ENCODE results near the gene SENP2.
"Not testable (repeated sequence)": the region's sequence is repeated elsewhere in the genome, so short reads cannot be mapped to it uniquely, and the experiment has no call there.

SENP2 gene

GRCh38 chr3:185575108-185575869 is 10.8 kb upstream of the SENP2 start:
- H3K27me3 ChIP-seq; H3K27ac ChIP-seq; H3K4me1 ChIP-seq (ENCODE audit: control insufficient read depth in 1 of 2, insufficient read depth in 1 of 2, low read depth in 1 of 2, low read length in 1 of 2); H3K4me3 ChIP-seq (ENCODE audit: low read depth in 1 of 2, low read length in 1 of 2); H3K36me3 ChIP-seq; H3K9me3 ChIP-seq: not testable (repeated sequence)
- TF ChIP-seq, protein P1, sequence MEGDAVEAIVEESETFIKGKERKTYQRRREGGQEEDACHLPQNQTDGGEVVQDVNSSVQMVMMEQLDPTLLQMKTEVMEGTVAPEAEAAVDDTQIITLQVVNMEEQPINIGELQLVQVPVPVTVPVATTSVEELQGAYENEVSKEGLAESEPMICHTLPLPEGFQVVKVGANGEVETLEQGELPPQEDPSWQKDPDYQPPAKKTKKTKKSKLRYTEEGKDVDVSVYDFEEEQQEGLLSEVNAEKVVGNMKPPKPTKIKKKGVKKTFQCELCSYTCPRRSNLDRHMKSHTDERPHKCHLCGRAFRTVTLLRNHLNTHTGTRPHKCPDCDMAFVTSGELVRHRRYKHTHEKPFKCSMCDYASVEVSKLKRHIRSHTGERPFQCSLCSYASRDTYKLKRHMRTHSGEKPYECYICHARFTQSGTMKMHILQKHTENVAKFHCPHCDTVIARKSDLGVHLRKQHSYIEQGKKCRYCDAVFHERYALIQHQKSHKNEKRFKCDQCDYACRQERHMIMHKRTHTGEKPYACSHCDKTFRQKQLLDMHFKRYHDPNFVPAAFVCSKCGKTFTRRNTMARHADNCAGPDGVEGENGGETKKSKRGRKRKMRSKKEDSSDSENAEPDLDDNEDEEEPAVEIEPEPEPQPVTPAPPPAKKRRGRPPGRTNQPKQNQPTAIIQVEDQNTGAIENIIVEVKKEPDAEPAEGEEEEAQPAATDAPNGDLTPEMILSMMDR (IDR thresholded peaks at IDR 0.05): peak; percentile 65

DNA sequence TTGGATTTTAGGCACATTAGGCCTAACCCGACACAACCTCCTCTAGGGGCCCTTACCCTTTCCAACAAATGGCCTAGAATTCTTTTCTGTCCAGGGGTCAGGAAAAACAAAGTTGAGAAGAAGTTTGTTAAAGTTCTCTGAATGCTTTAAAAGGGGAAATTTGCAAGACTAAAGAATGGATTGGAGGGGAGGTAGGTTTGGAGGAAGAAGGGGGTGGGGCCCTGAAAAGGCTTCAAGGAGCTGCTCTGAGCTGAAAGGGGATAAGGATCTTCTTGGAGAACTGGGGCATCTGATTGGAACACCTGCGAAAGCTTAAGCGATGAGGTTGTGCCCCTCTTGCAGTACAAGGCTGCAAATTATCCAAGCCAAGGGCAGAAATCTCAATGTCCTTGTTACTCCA is 3.9 kb upstream of the SENP2 start:
- Histone ChIP-seq H3K27ac (no peak overlapping the region), H3K36me3 (no peaks in the 10 kb centered on the region), H3K9me3 (no peaks in the 10 kb centered on the region), H3K4me1 (ENCODE audit: control insufficient read depth in 1 of 2, insufficient read depth in 1 of 2, low read depth in 1 of 2, low read length in 1 of 2) (peaks cover 15 to 16% of the 10 kb centered on the region in 2 experiments), H3K4me3 (ENCODE audit: low read depth in 1 of 2, low read length in 1 of 2) (no peak overlapping the region), H3K27me3 (no peaks in the 10 kb centered on the region)
- TF ChIP-seq, protein P1 (IDR thresholded peaks at IDR 0.05): no peak

GRCh38 chr3:185582871-185583270 is 3.2 kb upstream of the SENP2 start:
- H3K27me3 ChIP-seq: no peaks in the 10 kb centered on the region
- no peak overlapping the region for H3K4me3 ChIP-seq (ENCODE audit: low read depth in 1 of 2, low read length in 1 of 2)
- no peak overlapping the region for H3K27ac ChIP-seq
- H3K4me1 ChIP-seq (ENCODE audit: control insufficient read depth in 1 of 2, insufficient read depth in 1 of 2, low read depth in 1 of 2, low read length in 1 of 2): peaks cover 17 to 18% of the 10 kb centered on the region in 2 experiments
- H3K9me3 ChIP-seq: no peaks in the 10 kb centered on the region
- H3K36me3 ChIP-seq: no peaks in the 10 kb centered on the region
- TF ChIP-seq, protein P1 (IDR thresholded peaks at IDR 0.05): no peak

DNA sequence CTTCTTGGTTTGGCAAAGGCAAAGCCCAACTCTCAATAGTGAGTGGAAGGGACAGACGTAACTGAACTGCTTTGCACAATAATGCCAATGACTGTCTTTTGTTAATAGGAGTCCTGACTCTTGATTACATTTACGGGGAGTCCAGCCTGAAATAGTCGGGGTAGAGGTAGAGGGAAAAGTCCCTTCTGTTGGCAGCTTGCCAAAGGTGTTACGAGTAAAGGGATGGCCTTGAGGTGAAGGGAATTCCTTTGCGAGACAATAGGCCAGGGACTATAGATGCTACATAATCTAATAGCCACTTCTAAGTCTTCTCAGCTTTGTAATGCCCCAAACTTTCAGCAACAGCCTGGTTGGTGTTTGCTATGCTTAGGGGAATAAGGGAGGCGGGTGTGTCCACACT is 2.2 kb upstream of the SENP2 start:
- Histone ChIP-seq H3K27ac (no peak overlapping the region), H3K4me3 (ENCODE audit: low read depth in 1 of 2, low read length in 1 of 2) (no peak overlapping the region), H3K9me3 (no peaks in the 10 kb centered on the region), H3K36me3 (no peaks in the 10 kb centered on the region), H3K27me3 (no peaks in the 10 kb centered on the region), H3K4me1 (ENCODE audit: control insufficient read depth in 1 of 2, insufficient read depth in 1 of 2, low read depth in 1 of 2, low read length in 1 of 2) (peaks cover 18 to 24% of the 10 kb centered on the region in 2 experiments)
- TF ChIP-seq, protein P1 (IDR thresholded peaks at IDR 0.05): no peak

DNA sequence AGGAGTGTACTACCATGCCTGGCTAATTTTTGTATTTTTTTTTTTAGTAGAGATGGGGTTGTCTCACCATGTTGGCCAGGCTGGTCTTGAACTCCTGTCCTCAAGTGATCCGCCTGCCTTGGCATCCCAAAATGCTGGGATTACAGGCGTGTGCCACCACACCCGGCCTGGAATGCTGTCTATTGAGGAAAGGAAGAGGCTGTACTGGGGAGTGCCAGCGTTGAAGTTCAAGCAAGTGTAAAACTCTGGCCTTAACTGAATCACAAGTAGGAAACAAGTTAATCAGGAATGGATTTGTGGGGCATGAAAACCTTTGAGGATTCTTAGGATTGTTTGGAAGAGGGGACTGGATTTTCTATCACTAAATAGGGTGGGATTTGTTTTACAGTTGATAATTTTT is 1.4 kb upstream of the SENP2 start:
- TF ChIP-seq, protein P1 (IDR thresholded peaks at IDR 0.05): no peak
- H3K4me1 ChIP-seq (ENCODE audit: control insufficient read depth in 1 of 2, insufficient read depth in 1 of 2, low read depth in 1 of 2, low read length in 1 of 2): peaks cover 18 to 24% of the 10 kb centered on the region in 2 experiments
- H3K27me3 ChIP-seq: no peaks in the 10 kb centered on the region
- no peaks in the 10 kb centered on the region for H3K36me3 ChIP-seq
- no peak overlapping the region for H3K4me3 ChIP-seq (ENCODE audit: low read depth in 1 of 2, low read length in 1 of 2)
- H3K9me3 ChIP-seq: no peaks in the 10 kb centered on the region
- no peak overlapping the region for H3K27ac ChIP-seq

Data from neutrophil (primary cell).